PC-9 (cell line): ENCODE measurements around the gene PDE4D.

Source experiments
- CTCF ChIP-seq: fragments of 200-600 bp; sonication (generic); conservative IDR thresholded peaks from 2 replicates; pipeline ENCODE4 v1.6.1; 2017; ENCODE audit warnings: mixed run types, antibody characterized with exemption, mild to moderate bottlenecking, moderate library complexity
- EZH2 ChIP-seq: fragments of 200-600 bp; sonication (generic); IDR thresholded peaks from 2 replicates; pipeline ENCODE4 v1.8.0; 2017; ENCODE audit warnings: antibody characterized with exemption, low read depth

- no peak for TF ChIP-seq CTCF
- no peak for TF ChIP-seq EZH2
These were observed 893.7 kb downstream of the PDE4D start for GRCh38 chr5:58999804-59000203.
